ENCODE results near the gene DLEC1.

- no peak for TF ChIP-seq POLR2AphosphoS5 (IDR thresholded peaks at IDR 0.05; ENCODE audit: low read depth, low read length)
- TF ChIP-seq REST (IDR thresholded peaks at IDR 0.05; ENCODE audit: insufficient read depth in 1 of 2, low read depth in 2 of 2, low read length in 2 of 2), result no peak
Observed at GRCh38 chr3:38095669-38096483, 56.9 kb downstream of the DLEC1 start.

Data from PFSK-1 (cell line).